Esophagus squamous epithelium (tissue), 4 donors: Measurements from ENCODE around the gene TFAM.

Source experiments
- CTCF ChIP-seq, 6 experiments: fragments of 450-650 bp in 4 of 6; fragments of 200-600 bp in 2 of 6; sonication (generic) in 2 of 6; IDR thresholded peaks; one replicate each; pipeline ENCODE4 v1.5.1; 2016 to 2019; ENCODE audit warnings: antibody characterized with exemption in 6 of 6, mild to moderate bottlenecking in 4 of 6, moderate library complexity in 4 of 6
- POLR2A ChIP-seq, 4 donors: fragments of 450-650 bp; IDR thresholded peaks; one replicate each; pipeline ENCODE4 v1.6.1; 2017; ENCODE audit warnings: antibody characterized with exemption in 4 of 4, mild to moderate bottlenecking in 4 of 4, moderate library complexity in 3 of 4

GRCh38 chr10:58367069-58367468 is 18.1 kb upstream of the TFAM start:
- TF ChIP-seq POLR2A (IDR thresholded peaks at IDR 0.05) (no peak), CTCF (IDR thresholded peaks at IDR 0.05) (no peak)
